ENCODE data around the gene MAFF. TPM values are rescaled to one million over a fixed set of nuclear protein-coding genes. Genes with fewer than 3 reads are reported as not detected.
A peak's percentile ranks its signal among the peaks of the same experiment; 100 is the strongest.

The MAFF gene
- polyA plus RNA-seq, 1 of the 3 experiments (the other 2 are of a cell fraction) = 7.9 TPM

GRCh38 chr22:38257181-38257580 is 55.4 kb downstream of the MAFF start:
- peak overlapping the region; percentile 49; the same call in 1 of the 2 replicates for H3K9ac ChIP-seq
- peak overlapping the region; percentile 47 for H3K4me2 ChIP-seq
- peak overlapping the region in 1 of 2 experiments; percentile 32; a peak in 3 of 4 replicates for H3K4me3 ChIP-seq (ENCODE audit: low read depth in 2 of 2, low read length in 1 of 2)
- TF ChIP-seq ZBTB33 (IDR thresholded peaks at IDR 0.05; ENCODE audit: borderline replicate concordance, low read depth) = no peak
- no peak for TF ChIP-seq RFX5 (IDR thresholded peaks at IDR 0.05; ENCODE audit: low read length)
- no peak for TF ChIP-seq TAF1 (IDR thresholded peaks at IDR 0.05; ENCODE audit: borderline replicate concordance, low read depth, low read length)
- 0 out of 2 replicates have a peak, but pooled peaks have one; percentile 31 for TF ChIP-seq GABPA (IDR thresholded peaks at IDR 0.05; ENCODE audit: low read depth)
- TF ChIP-seq YY1 (IDR thresholded peaks at IDR 0.05; ENCODE audit: low read depth) = peak; percentile 69; the same call in 1 of the 2 replicates
- TF ChIP-seq TCF12 (IDR thresholded peaks at IDR 0.05) = no peak
- no peak for TF ChIP-seq MXI1 (IDR thresholded peaks at IDR 0.05; ENCODE audit: low read depth, low read length)
- peaks cover 11% of the 10 kb centered on the region for H3F3A ChIP-seq (replicated peaks; ENCODE audit: insufficient read depth)
- no peak for DNase-seq
- 43% methylated on average over 14 of the region's 14 CpGs for WGBS (ENCODE audit: low lambda C conversion rate)
- H3K36me3 ChIP-seq (replicated peaks in 1 of 2; ENCODE audit: control insufficient read depth in 1 of 2, insufficient read depth in 2 of 2, low read length in 1 of 2) = no peaks in the 10 kb centered on the region
- CTCF ChIA-PET = interaction anchor here (1.1 kb wide), 1 partner anchor 107 kb away, joined by 3 read pairs; no protein-coding TSS in a partner anchor
- POLR2A ChIA-PET = no interaction called here
- no peak overlapping the region for H2AFZ ChIP-seq (ENCODE audit: low read depth)
- peak overlapping the region; percentile 28 to 84 for H3K27ac ChIP-seq (ENCODE audit: low read depth in 2 of 2, low read length in 1 of 2)
- H3K4me1 ChIP-seq (ENCODE audit: control insufficient read depth in 1 of 2, insufficient read depth in 2 of 2, low read depth in 1 of 2, low read length in 1 of 2) = peaks cover 0 to 6% of the 10 kb centered on the region in 2 experiments; a peak in 2 of 4 replicates
- H3K27me3 ChIP-seq (ENCODE audit: insufficient read depth) = no peaks in the 10 kb centered on the region
- no peaks in the 10 kb centered on the region for H3K9me2 ChIP-seq
- peaks cover 90% of the 10 kb centered on the region for H3K79me2 ChIP-seq (ENCODE audit: insufficient read depth)
- H3K9me3 ChIP-seq = no peaks in the 10 kb centered on the region
- no peaks in the 10 kb centered on the region for H4K20me1 ChIP-seq (ENCODE audit: insufficient read depth)

- no peaks in the 10 kb centered on the region for H3K9me3 ChIP-seq
- H3K9me2 ChIP-seq = no peaks in the 10 kb centered on the region
- H4K20me1 ChIP-seq (ENCODE audit: insufficient read depth) = no peaks in the 10 kb centered on the region
- peaks cover 0 to 6% of the 10 kb centered on the region in 2 experiments; a peak in 2 of 4 replicates for H3K4me1 ChIP-seq (ENCODE audit: control insufficient read depth in 1 of 2, insufficient read depth in 2 of 2, low read depth in 1 of 2, low read length in 1 of 2)
- no peak overlapping the region for H2AFZ ChIP-seq (ENCODE audit: low read depth)
- peak overlapping the region; percentile 49; the same call in 1 of the 2 replicates for H3K9ac ChIP-seq
- CTCF ChIA-PET = interaction anchor here (1.1 kb wide), 1 partner anchor 108 kb away, joined by 3 read pairs; no protein-coding TSS in a partner anchor
- DNase-seq = no peak
- 89% methylated on average over 2 of the region's 4 CpGs for WGBS (ENCODE audit: low lambda C conversion rate)
- no peaks in the 10 kb centered on the region for H3K27me3 ChIP-seq (ENCODE audit: insufficient read depth)
- H3K27ac ChIP-seq (ENCODE audit: low read depth in 2 of 2, low read length in 1 of 2) = peak overlapping the region; percentile 28 to 84
- TF ChIP-seq TCF12 (IDR thresholded peaks at IDR 0.05) (no peak), CTCF (IDR thresholded peaks at IDR 0.05) (no peak), MEF2A (IDR thresholded peaks at IDR 0.05; ENCODE audit: borderline replicate concordance, low read depth) (no peak), RFX5 (IDR thresholded peaks at IDR 0.05; ENCODE audit: low read length) (no peak), MXI1 (IDR thresholded peaks at IDR 0.05; ENCODE audit: low read depth, low read length) (no peak), GABPA (IDR thresholded peaks at IDR 0.05; ENCODE audit: low read depth) (no peak), RAD21 (IDR thresholded peaks at IDR 0.05; ENCODE audit: low read length) (no peak), RCOR1 (IDR thresholded peaks at IDR 0.05; ENCODE audit: low read length) (no peak), JUND (IDR thresholded peaks at IDR 0.05) (no peak), USF1 (IDR thresholded peaks at IDR 0.05; ENCODE audit: borderline replicate concordance, low read depth) (no peak), ELF1 (IDR thresholded peaks at IDR 0.05) (no peak), FOXM1 (IDR thresholded peaks at IDR 0.05; ENCODE audit: low read depth) (no peak), MAX (IDR thresholded peaks at IDR 0.05; ENCODE audit: low read depth) (no peak), NFIC (IDR thresholded peaks at IDR 0.05; ENCODE audit: borderline replicate concordance) (no peak), GATA2 (CRISPR knock-in tag; IDR thresholded peaks at IDR 0.05) (no peak), POLR2AphosphoS5 (IDR thresholded peaks at IDR 0.05; ENCODE audit: low read depth, low read length) (no peak), SIN3A (IDR thresholded peaks at IDR 0.05; ENCODE audit: borderline replicate concordance, low read depth, low read length) (no peak), IRF3 (IDR thresholded peaks at IDR 0.05; ENCODE audit: low read depth, low read length) (no peak), TEAD4 (IDR thresholded peaks at IDR 0.05; ENCODE audit: borderline replicate concordance, insufficient read depth) (no peak), EZH2phosphoT487 (IDR thresholded peaks at IDR 0.05; ENCODE audit: borderline replicate concordance, low read depth) (no peak)
- peaks cover 90% of the 10 kb centered on the region for H3K79me2 ChIP-seq (ENCODE audit: insufficient read depth)
- H3F3A ChIP-seq (replicated peaks; ENCODE audit: insufficient read depth) = peaks cover 11% of the 10 kb centered on the region
- POLR2A ChIA-PET = no interaction called here
- H3K4me2 ChIP-seq = peak overlapping the region; percentile 47
- no peak overlapping the region; a peak in 1 of 4 replicates for H3K4me3 ChIP-seq (ENCODE audit: low read depth in 2 of 2, low read length in 1 of 2)
- H3K36me3 ChIP-seq (replicated peaks in 1 of 2; ENCODE audit: control insufficient read depth in 1 of 2, insufficient read depth in 2 of 2, low read length in 1 of 2) = no peaks in the 10 kb centered on the region
These were observed 56.0 kb downstream of the MAFF start for GRCh38 chr22:38257650-38258250.
